Lung microvascular endothelial cell (primary cell): ENCODE measurements around the gene SMAGP. TPM values are rescaled to one million over a fixed set of nuclear protein-coding genes. Genes with fewer than 3 reads are reported as not detected.
"Not testable (repeated sequence)": the region's sequence is repeated elsewhere in the genome, so short reads cannot be mapped to it uniquely, and the experiment has no call there.

Source experiments
- DNase-seq, 2 donors: peaks; one replicate each; pipeline versions ENCODE4 v3.0.0 to v3.0.0-alpha.2; 2010; ENCODE audit warnings: low read depth in 2 of 2
- total RNA-seq: library from RNA; depleted of rRNA; stranded (reverse); fragments of >200 nt; gene quantifications from 2 replicates; pipeline ENCODE4 v1.2.1, GENCODE V29; 2014

Gene SMAGP, protein sequence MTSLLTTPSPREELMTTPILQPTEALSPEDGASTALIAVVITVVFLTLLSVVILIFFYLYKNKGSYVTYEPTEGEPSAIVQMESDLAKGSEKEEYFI
- 9.8 and 17.7 TPM in 2 replicates for total RNA-seq

DNA sequence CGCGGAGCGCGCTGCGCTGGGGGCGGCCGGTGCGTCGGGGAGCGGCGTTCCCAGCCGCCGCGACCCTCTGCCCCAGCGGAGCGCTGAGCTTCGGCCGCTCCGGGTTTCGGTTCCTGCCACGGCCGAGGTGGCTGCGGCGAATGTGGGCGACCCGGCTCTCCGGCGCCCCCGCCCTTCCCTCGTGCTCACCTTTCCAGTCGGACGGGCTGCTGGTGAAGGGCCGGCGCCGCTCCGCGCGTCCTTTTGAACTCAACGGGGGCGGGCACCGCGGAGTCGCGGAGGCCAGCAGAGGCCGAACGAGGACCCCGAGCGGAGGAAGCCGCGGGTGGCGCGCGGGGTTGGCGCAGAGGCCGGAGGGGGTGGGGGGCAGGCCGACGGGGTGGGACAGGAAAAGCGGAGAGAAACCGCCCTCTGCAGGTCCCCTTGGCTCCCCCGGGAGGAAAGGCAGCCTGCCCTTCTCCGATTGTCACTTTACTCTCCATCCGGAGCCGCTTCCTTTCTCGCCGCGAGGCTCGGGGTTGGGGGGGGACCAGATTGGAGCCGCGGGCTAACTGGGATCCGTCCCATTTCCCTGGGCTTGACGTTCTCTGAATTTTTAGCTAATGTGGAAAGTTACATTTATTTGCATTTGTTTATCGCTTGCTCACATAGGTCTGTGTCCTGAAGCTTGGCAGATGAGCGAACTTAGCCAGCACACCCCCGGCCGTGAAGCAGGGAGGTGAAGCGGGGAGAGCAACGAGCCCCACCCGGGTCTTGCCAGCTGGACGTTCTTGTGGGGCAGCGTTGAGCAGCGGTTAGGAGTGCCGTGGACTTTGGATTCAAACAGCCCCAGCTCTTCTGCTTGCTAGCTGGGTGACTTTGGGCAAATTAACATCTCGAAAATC, at the start of gene SMAGP:
Gene SMAGP (minus strand): TSS at position 349 of the 884 bp plus-strand sequence. CDS start 1,137 bp downstream, outside the sequence.
- DNase-seq: peak; percentile 41 to 66

DNA sequence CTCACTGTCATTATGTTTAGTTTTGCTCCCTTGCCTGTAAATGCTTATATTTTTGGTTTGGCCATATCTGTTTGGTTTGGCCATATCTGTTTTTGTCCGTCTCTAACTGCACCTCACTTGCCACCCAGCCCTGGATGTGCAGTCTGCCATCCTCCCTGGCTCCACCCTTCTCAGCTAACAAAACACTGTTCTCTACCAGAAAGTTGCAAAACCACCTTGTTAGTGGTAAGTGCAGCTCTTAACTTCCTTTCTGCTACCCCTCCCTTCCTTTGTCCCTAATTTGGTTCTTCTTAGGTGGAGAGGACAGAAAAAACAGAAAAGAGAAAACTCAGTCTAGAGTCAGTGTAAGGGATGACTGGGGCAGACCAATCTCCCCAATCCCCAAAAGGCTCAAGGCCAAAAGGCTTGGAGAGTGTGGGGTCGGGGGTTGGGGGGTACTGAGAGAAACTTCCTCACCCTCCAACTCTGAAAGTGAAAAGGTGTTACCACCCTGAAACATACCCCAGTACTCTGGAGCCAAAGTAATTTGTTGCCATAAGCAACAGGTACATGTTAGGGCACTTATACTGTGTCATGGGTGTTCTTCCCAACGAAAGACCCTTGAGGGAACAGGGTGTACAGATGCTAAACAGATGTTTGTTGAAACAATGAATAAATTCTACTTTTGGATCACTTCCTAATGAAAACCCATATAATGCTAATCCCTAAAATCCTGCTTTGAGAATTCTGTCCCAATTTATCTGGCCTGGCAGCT, 48.8 kb upstream of the SMAGP start:
- DNase-seq: no peak

DNA sequence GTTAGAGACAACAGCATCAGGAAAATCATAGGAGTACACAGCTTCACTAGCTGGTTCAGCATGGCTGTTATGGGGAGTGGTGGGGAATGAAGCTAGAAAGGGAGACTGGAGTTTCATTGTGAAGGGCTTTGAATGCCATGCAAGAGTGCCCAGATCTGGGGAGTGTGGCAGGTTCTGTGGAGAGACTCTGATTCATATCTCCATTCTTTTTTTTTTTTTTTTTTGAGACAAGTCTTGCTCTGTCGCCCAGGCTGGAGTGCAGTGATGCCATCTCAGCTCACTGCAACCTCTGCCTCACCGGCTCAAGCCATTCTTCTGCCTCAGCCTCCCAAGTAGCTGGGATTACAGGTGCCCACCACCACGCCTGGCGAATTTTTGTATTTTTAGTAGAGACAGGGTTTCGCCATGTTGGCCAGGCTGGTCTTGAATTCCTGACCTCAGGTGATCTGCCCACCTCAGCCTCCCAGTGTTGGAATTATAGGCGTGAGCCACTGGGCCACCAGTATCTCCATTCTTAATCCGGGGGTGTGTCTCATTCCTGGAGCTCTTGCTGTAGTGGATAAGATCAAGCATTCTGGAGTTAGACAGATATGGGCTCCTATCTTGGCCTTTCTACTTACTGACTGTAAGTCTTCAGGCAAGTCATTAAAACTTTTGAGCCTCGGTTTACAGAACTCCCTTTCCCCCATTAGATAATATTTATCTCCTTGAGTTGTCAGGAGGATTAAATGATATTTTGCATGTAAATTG, 48.0 kb upstream of the SMAGP start:
- not testable (repeated sequence) for DNase-seq

DNA sequence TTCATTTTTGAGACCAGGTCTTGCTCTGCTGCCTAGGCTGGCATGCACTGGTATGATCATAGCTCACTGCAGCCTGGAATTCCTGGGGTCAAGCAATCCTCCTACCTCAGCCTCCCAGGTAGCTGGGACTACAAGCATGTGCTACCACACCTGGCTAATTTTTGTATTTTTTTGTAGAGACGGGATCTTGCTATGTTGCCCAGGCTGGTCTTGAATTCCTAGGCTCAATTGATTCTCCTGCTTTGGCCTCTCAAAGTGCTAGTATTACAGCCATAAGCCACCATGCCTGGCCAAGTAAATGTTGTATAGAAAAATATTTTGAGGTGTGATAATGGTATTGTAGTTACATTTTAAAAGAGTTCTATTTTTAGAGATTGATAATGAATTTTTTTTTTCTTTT, 41.2 kb upstream of the SMAGP start:
- no peak for DNase-seq

DNA sequence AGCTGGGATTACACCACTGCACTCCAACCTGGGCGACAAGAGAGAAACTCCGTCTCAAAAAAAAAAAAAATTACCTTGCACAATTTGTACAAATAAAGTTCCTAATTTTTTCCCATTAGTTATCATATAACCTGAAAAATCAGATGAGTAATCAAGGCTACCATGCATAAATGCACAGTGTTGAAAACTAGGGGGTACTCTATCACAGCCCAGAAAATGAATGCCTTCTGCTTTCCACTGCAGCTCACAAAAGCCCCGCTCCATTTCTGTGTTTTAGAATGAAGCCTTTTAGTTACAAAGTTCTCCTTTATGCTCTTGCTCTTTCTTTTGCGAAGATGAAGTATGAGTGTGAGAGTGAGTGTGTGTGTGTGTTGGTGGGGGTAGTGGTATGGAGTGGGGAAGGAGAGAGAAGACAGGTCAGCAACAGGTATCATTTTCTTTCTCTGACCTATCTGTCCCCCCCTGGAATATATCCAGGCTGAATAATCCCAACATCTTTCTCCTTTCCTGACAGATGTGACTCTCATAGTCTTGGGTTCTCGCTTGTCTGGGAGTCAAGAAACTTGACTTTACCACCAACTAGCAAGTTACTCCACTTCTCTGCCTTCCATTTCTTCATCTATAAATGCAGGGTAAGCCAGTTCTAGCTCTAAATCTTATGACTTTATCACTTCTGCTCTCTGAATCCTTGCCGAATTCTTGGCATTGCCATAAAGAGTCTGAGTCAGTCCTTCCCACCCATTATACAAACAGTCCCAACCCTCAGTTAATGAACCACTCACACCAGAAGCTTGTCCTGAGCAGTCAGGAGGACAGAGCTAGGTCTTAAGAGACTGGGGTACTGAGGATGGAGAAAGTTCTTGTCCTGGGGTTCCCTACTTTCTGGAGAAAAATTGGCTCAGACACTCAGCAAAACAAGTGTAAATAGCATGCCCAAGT, 37.7 kb upstream of the SMAGP start:
- peak in 1 of 2 donors; percentile 61 for DNase-seq

DNA sequence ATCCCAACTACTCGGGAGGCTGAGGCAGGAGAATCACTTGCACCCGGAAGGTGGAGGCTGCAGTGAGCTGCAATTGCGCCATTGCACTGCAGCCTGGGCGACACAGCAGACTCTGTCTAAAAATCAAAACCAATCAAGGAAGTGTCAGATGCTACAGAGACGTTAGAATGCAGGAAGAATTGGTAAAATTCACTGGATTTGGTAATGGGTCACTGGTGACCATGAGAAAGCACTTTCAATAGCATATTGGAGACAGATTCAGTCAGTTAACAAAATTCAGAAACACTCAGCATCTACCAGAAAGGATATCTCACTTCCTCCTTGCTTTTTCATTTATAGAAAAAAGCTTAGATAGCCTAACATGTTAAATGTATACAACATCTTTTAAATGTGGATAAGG, 36.3 kb upstream of the SMAGP start:
- no peak for DNase-seq

DNA sequence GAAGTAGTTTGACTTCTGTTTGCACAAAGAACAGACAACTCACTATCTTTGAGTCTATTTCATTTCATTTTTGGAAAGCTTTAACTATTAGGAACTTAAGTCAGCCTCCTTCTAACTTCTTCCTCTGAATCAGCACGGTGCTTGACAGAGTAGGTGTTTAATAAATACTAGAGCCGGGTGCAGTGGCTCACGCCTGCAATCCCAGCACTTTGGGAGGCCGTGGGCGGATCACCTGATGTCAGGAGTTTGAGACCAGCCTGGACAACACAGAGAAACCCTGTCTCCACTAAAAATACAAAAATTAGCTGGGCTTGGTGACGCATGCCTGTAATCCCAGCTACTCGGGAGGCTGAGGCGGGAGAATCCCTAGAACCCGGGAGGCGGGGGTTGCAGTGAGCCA, 30.6 kb upstream of the SMAGP start:
- not testable (repeated sequence) for DNase-seq

DNA sequence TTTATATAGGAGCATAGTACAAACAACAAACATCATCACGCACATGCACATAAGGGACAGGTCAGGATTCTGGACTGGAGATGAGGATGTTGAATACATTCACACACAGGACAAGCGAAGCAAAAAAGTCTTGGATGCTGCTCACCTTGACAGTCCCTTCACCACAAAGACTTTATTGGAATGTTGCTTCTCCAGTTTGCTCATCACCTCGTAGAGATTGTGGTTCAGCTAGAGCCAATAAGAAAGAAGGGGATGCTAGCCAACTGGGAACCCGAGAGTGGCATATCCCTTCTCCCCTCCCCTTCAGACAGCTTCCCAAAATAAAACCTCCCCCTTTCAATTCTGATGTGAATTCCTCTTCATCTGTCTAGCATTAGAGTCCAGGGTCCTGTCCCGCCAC, 25.4 kb upstream of the SMAGP start:
- DNase-seq: no peak

DNA sequence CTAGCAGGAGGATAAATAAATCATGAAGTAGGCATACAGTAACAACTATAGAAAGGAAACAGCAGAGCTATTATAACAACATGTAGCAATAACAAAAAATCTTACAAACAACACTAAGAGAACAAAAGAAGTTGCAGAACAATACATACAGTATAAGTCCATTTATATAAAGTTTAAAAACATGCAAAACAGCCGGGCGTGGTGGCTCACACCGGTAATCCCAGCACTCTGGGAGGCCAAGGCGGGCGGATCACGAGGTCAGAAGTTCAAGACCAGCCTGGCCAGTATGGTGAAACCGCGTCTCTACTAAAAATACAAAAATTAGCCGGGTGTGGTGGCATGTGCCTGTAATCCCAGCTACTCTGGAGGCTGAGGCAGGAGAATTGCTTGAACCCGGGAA, 23.9 kb upstream of the SMAGP start:
- not testable (repeated sequence) for DNase-seq

DNA sequence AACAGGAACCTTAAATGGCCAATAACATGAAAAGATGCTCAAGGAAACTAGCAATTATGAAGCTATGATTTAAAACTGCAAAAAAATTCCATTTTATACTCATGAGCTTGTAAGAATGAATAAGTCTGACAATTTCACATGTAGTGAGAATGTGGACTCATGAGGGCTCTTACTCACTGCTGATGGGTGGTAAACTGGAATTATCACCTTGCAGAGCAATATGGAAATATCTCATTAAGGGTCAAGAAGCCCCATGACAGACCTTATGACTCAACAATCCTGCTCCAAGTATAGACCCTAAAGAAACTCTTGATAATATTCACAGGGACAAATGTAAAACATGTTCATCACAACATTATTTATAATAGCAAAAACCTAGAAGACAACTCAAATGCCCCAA, 23.5 kb upstream of the SMAGP start:
- DNase-seq: no peak

DNA sequence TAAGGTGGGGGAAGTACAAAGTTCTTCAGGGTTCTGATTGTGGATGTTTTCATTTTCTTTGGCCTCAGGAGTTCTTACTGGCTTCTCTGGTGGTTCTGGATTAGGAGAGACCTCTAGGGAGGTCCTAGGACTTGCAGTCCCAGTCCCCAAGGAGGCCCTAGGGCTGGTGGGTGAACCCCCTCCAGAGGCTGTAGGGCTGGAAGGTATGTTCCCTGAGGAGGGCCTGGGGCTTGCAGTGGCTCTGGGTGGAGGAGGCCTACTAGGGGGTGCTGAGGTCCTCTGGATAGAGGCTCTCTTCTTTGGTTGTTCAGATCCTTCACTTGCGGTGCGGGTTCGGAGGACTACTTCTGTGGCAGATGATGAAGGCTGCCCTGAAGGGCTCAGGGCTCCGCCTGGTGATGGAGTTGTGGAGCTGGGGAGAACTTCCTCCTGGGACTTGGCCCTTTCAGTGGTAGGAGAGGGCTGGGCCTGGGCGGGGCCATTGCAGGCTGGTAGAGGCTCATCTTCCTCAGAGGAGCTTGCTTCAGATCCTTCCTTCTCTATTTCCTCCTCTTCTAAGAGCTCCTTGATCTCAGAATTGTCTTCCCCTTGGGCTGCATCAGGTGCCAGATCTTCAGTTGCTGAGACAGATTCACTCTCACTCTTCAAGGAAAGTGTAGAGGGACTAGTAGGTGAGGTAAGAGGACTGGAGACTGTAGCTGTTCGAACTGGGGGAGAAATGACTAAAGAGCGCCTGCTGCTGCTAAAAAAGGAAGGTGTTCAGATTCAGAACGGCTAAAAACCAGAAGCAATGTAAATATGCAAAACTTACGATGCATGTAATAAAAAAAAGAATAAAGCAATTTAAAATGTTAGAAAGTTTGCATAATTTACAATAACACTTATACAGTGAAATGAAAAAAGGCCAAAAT, 21.6 kb upstream of the SMAGP start:
- DNase-seq: not testable (repeated sequence)

DNA sequence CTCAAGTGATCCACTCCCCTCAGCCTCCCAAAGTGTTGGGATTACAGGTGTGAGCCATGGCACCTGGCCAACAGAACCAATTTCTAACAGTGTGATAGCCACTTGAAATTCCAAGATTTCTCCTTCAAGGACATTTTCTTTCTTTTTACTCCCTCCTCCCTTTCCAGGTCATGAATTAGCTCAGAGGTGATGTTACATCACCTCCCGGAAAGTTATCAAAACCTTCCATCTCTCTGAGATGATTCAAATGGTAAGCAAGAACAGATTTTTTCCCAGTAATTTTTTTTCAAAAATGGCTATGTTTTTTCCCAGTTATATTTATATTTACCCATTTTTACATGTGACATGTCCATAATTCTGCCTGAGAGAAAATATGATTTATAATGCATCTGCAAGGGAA, 15.6 kb upstream of the SMAGP start:
- no peak for DNase-seq

DNA sequence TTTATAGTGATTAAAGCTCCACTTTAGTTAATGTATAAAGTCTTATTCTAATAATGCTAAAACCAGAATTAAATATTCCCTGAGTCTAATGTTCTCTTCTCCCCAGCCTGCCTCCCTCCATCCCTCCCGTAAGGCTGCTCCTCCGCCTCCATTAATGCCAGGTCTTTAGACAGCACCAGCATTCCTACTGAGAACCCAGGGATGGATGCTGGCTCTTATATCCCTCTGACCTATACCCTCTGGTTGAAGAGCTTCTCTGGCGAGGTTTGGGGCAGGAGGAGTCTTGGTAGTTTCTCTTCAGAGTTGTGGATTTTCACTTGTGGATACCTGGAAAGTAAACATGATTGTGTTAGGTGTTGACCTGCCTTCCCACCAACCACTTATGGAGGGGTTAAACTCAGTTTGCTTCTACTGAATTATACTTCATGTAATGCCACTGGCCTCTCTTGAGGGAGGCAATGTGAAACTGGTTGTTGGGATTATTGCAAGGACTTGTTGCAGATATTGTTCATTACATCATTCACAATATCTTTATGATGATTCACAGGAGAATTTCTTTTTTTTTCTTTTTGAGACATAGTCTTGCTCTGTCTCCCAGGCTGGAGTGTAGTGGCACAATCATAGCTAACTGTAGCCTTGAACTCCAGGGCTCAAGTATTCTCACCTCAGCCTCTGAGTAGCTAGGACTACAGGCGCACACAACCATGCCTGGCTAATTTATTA, 11.1 kb upstream of the SMAGP start:
- DNase-seq: peak in 1 of 2 donors; percentile 34

DNA sequence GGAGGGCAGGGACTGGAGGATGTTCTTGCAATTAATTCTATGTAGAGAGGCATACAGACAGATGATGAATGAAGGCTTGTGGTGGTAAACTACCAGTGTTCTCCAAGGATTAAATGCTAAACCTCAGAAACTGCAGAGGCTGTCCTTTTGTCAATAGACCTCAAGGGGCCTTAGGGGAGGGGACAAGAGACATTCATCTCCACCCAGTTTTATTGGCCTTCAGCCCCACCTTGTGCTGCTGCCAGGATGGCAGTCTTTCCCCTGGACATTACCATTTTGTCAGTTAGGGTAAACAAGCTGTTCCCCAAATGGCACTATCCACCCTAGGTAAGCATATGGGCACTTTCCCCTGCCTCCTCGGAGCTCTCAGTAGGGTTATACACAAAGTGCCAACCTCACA, 4.9 kb upstream of the SMAGP start:
- DNase-seq: no peak

DNA sequence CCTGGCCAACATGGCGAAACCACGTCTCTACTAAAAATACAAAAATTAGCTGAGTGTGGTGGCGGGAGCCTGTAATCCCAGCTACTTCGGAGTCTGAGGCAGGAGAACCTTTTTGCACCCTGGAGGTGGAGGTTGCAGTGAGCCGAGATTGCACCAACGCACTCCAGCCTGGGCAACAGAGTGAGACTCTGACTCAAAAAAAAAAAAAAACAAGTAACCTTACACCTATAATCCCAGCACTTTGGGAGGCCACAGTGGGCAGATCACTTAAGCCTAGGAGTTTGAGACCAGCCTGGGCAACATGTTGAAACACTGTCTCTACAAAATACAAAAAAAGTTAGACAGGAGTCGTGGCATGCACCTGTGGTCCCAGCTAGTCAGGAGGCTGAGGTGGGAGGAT, 2.6 kb upstream of the SMAGP start:
- DNase-seq: not testable (repeated sequence)

DNA sequence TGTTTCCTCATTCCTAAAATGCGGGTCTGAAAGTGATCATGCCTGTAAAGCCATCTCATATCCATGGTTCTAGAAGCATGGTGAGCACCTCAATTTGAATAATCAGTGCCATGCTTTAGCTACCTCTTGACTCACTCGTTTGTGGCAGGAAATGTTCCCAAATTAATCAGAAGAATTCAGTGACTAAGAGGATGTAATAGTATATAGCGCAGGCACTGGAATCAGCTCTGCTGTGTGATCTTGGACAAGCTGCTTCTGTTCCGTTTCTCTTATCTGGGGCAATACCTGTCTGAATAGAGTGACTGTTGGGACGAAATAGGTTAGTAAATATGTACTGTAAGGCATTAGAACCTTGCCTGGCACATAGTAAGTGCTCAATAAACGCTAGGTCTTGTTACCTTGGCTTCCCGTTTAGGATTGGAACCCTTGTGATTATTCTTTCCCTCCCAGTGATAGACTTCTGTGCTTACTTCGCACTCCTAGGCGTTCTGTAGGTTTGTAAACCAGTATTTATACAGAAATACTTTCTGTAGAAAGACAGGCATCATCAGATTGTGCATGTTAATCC, 820 bp upstream of the SMAGP start:
- DNase-seq: peak; percentile 51 to 87

DNA sequence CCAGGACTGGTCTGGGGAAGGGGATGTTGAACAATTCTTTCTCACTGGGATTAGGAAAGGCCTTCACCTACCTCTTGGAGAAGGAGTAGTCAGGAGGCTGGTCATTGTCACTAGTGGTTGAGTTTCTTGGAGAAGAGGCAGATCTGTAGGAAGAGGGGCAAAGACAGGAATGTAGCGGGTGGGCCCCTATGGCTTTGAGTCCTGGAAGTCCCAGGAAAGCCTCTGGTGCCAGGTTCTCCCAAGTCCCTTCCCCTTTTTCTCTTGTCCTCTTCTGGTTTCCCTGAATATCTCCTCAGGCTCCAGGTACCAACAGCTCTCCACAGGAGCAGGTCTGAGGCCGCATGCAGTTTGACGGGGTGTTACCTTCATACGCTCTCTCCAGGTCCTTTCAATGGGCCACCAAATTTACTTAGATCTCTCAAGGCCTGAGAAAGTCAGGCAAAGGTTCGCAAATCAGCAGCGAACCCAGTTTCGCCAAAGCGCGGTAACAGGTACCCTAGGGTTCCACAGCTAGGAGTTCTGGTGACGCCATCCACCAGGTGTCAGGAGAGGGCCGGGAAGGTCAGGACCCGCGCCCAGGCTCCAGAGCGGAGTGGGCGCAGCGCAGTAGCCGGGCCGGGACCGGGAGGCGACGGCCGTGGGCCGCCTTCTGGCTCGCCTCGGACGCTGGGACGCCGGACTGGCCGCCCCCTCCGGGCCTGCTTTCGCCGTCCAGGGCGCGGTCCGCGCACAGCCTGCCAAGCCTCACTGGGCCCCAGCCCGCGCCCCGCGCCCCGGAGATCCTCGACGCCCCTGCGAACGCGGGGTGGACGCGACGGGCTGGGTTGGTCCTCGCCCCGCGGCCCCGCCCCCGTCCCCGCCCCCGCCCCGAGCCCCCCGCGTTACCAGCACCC, 795 bp downstream of the SMAGP start:
- peak; percentile 42 to 46 for DNase-seq
